GM21381 (cell line): ENCODE results near the gene RIMOC1.
"Not testable (repeated sequence)": the region's sequence is repeated elsewhere in the genome, so short reads cannot be mapped to it uniquely, and the experiment has no call there.

Source experiments
- ATAC-seq: cut with Tn5 transposase; IDR thresholded peaks from one replicate; pipeline ENCODE4 v1.9.1; 2021; ENCODE audit warnings: mild to moderate bottlenecking, moderate library complexity; ENCODE audit not compliant: unreplicated experiment

RIMOC1 gene

DNA sequence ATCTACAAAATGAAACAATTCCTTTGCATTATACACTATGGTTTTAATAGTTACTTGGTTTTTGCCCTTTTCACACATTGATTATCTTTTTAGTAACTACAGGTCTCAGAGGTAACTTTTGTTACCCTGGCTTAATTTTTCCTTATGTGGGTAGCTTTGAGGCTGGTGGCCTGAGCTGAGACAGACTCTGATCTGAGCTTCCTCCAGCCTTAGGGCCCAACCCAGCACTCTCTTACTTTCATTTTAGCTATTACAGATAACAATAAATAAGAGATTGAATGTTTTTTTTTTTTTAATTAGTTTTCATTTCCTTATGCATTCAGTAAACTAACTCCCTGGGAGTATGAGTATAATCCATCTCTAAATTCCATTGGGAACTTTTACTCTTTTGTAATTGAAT is 18.9 kb upstream of the RIMOC1 start:
- ATAC-seq, result peak; percentile 62

DNA sequence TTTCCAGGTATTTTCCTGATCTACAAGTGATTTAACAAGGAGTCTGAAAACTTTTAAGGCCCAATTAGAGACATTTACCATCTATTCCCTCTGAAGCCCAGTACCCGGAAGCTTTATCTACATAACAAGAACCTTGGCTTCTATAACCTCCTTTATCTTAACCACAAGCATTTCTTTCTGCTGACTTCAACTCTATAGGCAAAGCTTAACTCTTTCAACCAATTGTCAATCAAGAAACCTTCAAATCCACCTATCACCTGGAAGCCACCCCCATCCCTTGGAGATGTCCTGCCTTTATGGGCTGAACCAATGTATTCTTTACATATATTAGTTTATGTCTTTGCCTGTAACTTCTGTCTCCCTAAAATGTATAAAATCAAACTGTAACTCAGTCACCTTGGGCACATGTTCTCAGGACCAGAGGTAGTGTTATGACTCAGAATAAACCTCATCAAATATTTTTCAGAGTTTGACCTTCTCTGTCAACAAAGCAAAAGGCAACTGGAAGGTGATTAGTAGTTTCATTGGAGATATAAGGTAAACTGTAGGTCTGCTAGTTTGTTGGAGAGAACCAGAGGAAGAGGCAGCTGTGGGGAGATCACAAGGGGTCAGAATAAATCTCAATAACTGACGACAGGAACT is 13.0 kb upstream of the RIMOC1 start:
- ATAC-seq, result peak; percentile 44

DNA sequence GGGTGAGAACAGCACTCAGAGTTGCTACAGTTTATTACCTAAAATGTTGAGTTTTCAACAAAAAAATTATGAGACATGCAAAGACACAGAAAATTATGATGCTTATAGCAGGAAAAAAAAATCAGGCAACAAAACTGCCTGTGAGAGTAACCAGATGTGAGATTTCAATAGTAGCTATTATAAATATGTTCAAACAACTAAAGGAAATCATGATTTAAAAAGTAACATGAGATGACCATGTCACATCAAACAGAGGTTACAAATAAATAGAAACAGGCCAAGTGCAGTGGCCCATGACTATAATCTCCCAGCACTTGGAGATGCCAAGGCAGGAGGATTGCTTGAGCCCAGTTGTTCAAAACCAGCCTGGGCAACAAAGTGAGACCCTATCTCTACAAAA is 12.1 kb upstream of the RIMOC1 start:
- no peak for ATAC-seq

DNA sequence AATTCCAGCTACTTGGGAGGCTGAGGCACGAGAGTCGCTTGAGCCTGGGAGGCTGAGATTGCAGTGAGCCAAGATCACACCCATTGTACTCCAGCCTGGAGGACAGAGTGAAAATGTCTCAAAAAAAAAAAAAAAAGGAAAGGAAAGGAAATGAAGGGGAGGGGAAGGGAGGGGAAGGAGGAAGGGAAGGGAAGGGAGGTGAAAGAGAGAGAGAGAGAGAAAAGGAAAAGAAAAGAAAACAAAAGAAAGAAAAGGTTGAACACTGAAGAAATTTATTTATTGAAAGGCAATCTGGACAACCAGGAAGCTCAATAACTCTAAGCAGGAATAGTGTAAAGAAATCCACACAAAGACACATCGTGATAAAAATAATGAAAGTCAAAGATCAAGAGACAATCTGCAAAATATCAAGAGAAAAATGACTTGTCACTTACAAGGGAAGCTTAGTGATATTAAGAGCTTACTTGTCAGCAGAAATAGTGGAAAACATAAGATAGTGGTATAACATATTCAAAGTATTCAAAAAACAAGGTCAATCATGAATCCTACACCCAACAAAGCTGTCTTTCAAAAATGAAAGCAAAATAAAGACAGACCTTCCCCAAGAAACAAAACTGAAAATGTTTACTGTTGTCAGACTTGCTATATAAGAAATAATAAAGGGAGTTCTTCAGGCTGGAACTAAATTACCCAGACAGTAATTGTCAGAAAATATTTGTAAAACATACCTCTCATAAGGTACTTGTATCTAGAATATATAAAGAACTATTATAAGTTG is 10.9 kb upstream of the RIMOC1 start:
- peak; percentile 50 for ATAC-seq

DNA sequence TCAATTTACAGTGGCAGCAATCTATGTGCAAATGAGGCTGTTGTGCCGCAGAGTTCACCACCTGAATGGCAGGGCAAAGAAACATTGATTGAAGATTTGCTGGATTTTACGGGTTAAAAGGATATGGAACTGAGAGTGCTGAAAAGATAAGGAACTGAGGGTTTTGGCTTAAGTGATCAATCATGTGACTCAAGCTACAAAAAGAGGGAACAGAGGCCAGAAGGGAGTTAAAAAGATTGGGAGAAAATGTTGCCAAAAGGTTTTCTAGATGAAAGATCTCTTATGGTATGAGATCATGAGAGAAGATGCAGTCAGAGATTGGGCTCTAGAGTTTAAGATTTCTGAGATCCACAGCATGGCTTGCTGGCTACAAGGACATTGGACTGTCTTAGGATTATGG is 7.9 kb upstream of the RIMOC1 start:
- ATAC-seq, result no peak

DNA sequence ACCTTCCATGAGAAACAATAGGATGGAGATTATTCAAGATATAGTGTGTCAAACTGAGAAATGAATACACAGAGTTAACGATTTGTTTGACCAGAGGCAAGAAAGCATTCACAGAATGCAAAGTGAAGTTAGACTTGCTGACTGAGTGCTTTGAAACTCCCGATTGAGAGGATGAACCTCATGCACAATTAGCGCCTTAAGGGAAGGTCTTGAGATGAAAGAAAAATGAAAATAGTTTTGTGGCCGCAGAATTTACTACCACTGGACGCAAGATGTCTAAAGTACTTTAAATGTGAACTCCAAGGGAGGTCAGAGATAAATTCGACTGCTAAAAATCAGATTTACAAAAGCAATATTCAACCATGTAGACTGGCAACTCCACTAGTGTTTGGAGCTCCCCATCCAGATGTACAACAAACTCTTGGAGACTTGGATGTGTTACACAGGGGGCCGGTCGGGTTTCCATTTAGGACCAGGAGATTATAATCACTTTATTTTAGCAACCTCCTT is 707 bp upstream of the RIMOC1 start:
- ATAC-seq, result no peak

DNA sequence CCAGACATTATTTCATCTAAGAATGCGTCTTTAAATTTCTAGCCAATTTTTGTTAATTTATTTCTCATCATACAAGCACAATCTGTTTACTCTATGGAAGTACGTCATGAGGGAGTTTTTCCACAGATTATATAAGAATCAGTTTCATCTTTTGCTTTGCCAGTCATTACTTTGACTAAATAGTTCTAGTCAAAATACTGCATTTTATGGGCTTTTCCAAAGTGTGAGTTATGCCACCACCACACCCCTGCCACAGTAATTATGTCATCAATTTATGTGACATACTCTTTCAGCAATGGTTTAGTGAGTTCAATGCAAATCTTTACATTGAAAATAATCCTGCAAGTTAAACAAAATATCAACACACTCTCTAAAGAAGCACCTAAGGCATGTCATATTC is 2.0 kb downstream of the RIMOC1 start:
- ATAC-seq, result no peak

DNA sequence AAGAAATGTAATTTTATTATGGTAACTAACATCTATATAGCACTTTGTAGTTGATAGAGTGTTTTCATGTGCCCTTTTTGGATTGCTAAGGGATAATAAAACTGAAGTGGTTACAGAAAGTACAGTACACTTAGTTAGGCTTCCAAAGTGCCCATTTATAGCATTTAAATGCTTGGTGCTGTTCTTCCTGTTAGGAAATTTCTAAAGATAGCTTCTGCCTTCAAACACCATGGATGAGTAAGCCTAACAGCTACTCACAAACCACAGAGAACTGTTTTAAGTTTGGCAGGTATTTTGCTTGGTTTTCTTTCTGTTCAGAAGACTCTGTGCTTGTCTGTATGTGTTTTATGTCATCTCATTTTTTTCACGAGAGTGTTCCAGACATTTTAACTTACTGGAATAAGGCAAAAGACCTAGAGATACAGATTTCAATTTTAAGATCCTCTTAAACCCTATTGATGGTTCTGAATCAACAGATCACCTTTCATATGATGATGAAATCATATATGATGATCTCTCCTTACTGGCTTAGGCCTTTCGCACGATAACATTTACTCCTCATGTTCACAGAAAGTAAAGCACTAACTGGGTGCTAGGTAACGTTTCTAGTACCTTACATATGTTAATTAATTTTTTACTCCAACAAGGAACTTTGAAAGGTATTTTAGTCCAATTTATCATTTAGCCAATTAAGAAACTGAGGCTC is 4.4 kb downstream of the RIMOC1 start:
- no peak for ATAC-seq

DNA sequence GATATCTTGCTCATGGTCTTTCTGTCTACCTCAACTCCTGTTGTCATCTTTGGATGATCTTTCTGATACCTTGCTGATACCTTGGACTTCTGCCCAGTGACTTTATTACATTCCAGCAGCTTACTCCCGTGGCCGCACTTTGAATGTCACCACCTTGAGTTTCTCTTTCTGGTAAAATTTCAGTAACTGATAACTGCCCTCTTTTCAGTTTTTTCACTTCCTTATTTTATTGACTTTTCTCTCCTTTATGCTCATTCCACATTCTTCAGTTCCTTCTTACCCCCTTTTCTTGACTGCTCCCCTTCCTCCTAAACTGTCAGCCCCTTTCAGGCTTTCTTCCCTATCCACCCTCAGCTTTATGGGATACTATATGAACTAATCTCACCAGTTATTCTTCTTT is 14.0 kb downstream of the RIMOC1 start:
- peak; percentile 44 for ATAC-seq

DNA sequence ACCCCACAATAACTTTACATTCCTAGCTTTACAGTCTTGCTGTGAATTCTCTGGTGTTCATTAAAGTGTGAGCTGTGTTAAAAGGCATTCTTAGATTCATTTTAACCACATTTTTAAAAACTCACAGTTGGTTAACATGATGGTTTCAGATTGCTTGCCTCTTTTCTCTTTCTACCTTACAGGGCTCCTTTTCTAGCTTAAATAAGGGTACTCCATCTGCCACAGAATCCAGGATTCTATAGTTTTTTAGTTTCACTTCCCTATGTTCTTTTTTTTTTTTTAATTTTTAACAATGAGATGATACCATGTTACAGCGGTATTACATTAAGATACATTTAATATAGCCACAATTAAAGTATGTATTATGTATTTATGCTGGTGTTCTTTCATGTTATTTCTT is 17.0 kb downstream of the RIMOC1 start:
- no peak for ATAC-seq

DNA sequence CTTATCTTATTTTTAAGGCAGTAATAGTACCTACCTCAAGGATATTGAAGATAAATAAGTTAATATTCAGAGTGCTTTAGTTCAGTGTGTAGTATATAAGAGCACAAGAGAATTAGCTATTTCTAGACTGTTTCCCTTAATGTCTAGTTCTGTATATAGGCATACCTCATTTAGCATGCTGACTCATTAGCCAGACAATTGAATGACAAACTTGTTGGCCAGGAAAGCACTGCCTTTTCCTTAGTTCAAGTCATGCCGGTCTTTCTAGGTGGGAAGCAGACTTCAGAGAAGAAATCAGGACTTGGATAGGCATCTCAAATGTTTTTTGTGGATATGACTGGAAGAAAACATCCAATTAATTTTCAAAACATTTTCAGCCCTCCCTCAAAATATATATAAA is 17.7 kb downstream of the RIMOC1 start:
- no peak for ATAC-seq

DNA sequence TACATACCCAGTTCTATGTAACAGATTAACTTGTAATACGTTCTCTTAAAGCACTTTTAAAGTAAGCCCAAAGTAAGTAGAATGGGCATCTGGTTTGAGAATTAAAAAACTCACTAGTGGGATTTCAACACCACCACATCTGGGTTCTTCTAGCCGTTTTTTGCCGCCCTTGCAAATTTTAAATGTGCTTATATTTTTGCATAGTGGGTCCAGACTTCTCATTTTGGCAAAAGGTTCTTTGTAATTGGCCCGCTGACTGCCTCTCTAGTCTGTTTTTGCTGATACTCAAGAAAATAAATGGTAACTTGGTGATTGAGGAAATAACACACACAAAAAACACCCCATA is 20.4 kb downstream of the RIMOC1 start:
- no peak for ATAC-seq

DNA sequence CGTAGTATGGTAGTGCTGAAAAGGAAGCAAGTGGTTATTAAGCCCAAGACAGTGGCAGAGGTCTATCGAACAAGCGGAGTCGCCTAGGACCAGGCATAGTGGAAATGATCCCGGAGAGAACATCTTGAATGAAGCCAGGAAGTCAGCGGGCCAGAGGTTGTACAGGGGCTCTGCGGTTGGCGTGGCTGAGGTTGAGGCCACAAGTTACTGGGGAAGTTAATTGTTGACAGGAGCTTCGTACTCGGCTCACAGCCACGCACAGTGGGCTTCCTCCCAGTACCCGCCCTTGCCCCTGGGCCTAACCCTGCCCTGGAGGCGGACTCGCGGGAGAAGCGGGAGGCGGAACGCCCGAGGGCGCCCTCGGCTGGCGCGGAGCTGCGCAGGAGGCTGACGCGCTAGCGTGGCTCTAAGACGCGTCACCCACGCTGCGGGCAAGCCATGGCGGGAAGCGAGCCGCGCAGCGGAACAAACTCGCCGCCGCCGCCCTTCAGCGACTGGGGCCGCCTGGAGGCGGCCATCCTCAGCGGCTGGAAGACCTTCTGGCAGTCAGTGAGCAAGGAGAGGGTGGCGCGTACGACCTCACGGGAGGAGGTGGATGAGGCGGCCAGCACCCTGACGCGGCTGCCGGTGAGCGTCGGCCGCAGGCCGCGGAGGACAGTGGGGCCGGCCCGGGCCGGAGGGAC is 20.9 kb downstream of the RIMOC1 start, which contains the start of gene FBXO4:
Gene FBXO4, plus strand, starts transcription at position 410 of the 683 bp plus-strand sequence. Its CDS starts 29 bp downstream, at position 439.
- ATAC-seq, result peak; percentile 92

DNA sequence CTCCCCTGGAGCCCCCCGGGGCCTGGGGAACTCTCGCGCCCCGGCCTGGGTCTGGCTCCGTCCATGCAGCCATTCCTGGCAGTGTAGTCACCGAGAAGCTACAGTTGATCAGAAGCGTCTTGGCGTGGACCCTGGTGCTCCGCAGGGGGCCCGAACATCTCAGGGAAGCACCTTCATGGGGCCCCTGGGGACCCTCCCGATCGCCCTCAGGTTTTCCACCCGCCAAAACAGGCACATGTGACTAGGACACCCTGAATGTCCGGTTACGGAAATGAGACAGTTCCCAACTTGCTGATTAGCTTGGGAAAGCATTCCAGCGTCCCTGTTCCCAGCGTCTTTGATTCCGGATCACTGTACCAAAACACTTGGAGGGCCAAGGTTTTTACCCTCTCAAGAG is 21.4 kb downstream of the RIMOC1 start:
- peak; percentile 19 for ATAC-seq

DNA sequence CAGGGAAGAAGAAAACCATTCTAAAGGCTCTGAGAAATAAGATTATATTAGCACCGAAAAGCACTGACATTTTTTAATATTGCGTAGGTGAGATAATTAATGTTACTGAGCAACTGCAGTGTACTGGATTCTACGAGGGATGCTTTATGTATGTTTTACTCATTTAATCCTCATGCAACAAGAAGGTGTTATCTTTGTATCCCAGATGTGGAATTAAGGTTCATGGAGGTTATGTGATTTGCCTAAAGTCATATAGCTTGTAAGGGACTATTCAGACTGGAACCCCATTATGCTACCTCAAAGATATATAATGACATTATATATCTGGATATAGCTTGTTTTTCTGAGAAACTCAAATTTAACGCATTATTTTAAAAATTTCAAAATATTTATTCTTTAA is 23.5 kb downstream of the RIMOC1 start:
- ATAC-seq, result no peak

DNA sequence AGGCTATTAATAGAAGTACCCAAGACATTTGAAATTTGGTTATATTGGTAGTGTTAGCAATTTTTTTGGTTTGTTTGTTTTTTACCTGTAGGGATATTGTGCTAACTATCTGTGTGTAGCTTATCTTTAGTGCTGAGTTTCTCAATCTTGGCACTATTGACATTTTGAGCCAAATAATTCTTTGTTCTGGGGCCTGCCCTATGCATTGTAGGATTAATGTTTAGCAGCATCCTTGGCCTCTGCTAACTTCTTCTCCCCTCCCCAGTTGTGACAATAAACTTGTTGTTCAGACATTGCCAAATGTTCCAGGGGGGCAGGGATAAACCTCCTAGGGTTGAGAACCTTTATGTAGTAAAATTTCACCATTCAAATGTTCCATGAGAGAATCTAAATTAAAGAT is 24.9 kb downstream of the RIMOC1 start:
- no peak for ATAC-seq

DNA sequence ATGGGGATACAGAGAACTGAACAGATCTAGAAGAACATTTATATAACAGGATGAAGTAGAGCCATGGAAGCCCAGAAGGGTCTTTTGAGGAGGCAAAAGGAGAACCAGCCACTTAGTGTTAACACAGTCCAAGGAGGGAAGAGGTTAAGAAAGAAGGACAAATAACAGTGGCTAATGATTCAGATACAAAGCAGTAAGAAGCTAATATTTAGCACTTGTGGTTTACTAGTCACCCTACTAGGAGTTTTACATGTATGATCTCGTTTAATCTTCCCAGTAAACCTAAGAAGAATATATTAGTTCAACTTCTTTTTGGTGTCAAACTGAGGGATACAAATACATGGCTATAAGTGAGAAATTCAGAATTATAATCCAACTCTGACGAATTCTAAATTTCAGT is 28.6 kb downstream of the RIMOC1 start:
- ATAC-seq, result no peak

DNA sequence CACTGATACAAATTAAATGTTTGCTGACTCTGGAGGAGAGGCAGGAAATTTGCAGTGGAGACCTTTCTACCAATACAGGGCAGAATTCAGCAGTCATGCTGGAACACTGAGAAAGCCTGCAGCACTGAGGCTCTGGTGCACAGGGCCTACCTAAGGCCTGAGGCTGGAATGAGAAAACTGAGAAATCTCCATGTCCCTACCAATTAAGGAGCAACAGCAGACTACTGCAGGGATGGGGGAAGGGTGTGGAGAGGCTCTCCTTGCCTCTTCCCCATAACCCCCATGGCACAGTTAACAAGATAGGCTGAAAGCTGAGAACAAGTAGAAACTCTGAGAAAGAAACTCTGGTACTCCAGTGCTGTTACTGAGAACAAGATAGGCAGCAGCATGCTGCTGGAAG is 31.4 kb downstream of the RIMOC1 start:
- ATAC-seq, result no peak

DNA sequence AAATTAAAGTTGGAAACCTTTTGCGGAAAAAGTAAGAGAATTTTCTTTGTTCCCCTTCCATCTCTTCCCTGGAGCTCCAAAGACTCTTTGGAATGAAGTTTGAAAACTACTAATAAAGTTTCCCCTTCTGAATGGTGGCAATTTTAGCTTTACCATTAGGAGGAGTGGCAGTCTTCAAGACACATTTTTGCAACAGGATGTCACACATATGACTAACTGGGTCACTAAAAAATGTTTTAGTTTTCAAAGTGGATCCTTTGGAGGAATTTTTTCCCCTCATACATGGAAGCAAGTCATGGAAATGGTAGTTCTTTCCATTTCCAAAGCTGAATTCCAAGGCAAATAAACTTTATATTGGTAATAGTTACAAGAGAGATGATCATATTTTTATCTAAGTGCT is 36.5 kb downstream of the RIMOC1 start:
- ATAC-seq, result no peak

DNA sequence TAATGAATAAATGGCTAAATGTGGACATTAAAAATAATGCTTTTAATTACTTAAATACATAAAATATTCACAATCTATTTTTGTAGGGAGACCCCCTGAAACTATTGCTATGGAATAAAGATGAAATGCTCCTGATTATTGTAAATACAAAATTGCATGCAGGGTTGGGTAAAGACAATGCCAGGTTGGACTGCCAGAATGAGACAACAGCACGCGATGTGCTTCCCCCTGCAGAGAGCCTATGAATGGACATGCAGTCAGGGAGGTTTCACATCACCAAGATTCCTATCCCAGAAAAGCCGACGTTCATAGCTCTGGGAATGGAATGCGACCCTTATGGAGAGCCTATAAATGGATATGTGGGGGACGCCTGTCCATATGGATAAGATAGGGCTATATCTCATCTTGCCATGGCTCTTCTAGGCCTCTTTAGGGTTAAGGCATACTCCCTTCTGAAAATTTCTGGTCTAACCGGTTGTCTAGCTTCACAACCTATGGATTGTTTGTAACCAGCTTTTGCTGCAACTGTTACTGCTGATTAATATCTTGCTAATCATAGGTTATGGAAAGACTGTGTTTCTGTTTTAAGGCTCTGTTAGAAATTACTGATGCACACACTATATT is 41.3 kb downstream of the RIMOC1 start:
- not testable (repeated sequence) for ATAC-seq

DNA sequence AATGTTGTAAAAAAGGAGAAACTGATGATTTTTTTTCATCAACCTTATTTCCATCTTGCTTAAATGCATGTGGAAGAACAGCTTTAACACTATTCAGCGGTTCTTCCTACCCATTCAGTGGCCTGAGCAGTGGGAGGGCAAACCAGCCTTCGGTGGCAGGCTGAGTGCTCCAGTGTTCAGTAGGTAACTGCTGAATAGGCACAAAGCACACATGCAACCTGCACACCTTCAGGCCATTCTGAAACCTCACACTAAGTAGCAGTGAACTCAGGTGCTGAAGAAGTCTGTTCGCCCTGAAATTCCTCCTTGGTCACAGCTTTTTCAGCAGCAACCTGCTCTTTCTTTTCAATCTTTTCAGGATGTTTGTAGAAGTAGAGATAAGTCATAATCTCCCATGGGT is 47.1 kb downstream of the RIMOC1 start:
- ATAC-seq, result no peak
